ENCODE results near the gene TPCN2. TPM values are rescaled to one million over a fixed set of nuclear protein-coding genes. Genes with fewer than 3 reads are reported as not detected.
"Not testable (repeated sequence)": the region's sequence is repeated elsewhere in the genome, so short reads cannot be mapped to it uniquely, and the experiment has no call there.

The TPCN2 gene
- total RNA-seq, 6 donors from 2014 or later, result 12.5 to 61.8 (median 18.8) TPM

GRCh38 chr11:69148377-69148762 lies 99.6 kb downstream of the TPCN2 start:
- no peak for ATAC-seq (ENCODE audit: low FRiP score in 2 of 2)
- no peaks in the 10 kb centered on the region for H3K4me1 ChIP-seq
- TF ChIP-seq POLR2A (IDR thresholded peaks at IDR 0.05) (no peak), POLR2AphosphoS5 (IDR thresholded peaks at IDR 0.05) (no peak), CTCF (IDR thresholded peaks at IDR 0.05) (no peak)
- H3K36me3 ChIP-seq, result no peaks in the 10 kb centered on the region
- no peak for DNase-seq
- H3K9me3 ChIP-seq, result peaks cover 0 to 4% (median 2%) of the 10 kb centered on the region in 4 donors
- no peaks in the 10 kb centered on the region for H3K27me3 ChIP-seq
- 95 to 96% methylated on average over 8 to 13 of the region's 13 CpGs for WGBS, 2 donors
- no peak overlapping the region for H3K27ac ChIP-seq
- H3K4me3 ChIP-seq, result no peak overlapping the region

GRCh38 chr11:69148806-69149205 lies 100.1 kb downstream of the TPCN2 start:
- Histone ChIP-seq H3K9me3 (peaks cover 0 to 4% (median 2%) of the 10 kb centered on the region in 4 donors), H3K27me3 (no peaks in the 10 kb centered on the region), H3K4me3 (no peak overlapping the region), H3K4me1 (no peaks in the 10 kb centered on the region), H3K36me3 (no peaks in the 10 kb centered on the region), H3K27ac (no peak overlapping the region)
- 89 to 92% methylated on average over 4 to 9 of the region's 9 CpGs for WGBS, 2 donors
- no peak for TF ChIP-seq EP300 (IDR thresholded peaks at IDR 0.05)
- no peak for TF ChIP-seq POLR2AphosphoS5 (IDR thresholded peaks at IDR 0.05)
- no peak for TF ChIP-seq CTCF (IDR thresholded peaks at IDR 0.05)
- TF ChIP-seq POLR2A (IDR thresholded peaks at IDR 0.05), result no peak
- ATAC-seq (ENCODE audit: low FRiP score in 2 of 2), result no peak
- DNase-seq, result no peak

- not testable (repeated sequence) for H3K36me3 ChIP-seq; H3K27ac ChIP-seq; H3K4me3 ChIP-seq; H3K4me1 ChIP-seq; H3K27me3 ChIP-seq; ATAC-seq (ENCODE audit: low FRiP score in 2 of 2); H3K9me3 ChIP-seq; DNase-seq
- 86 to 87% methylated on average over 11 of the region's 11 CpGs for WGBS, 2 donors
Observed at GRCh38 chr11:69149338-69150045, 100.8 kb downstream of the TPCN2 start.

GRCh38 chr11:69150175-69150574 lies 101.4 kb downstream of the TPCN2 start:
- Histone ChIP-seq H3K4me3 (no peak overlapping the region), H3K27me3 (no peaks in the 10 kb centered on the region), H3K4me1 (peaks cover 0 to 3% (median 0%) of the 10 kb centered on the region in 4 donors), H3K9me3 (peaks cover 0 to 4% (median 2%) of the 10 kb centered on the region in 4 donors), H3K36me3 (no peaks in the 10 kb centered on the region), H3K27ac (no peak overlapping the region)
- DNase-seq, result no peak
- no peak for ATAC-seq (ENCODE audit: low FRiP score in 2 of 2)
- 83 to 89% methylated on average over 3 of the region's 3 CpGs for WGBS, 2 donors
- TF ChIP-seq POLR2AphosphoS5 (IDR thresholded peaks at IDR 0.05), result no peak
- TF ChIP-seq POLR2A (IDR thresholded peaks at IDR 0.05), result no peak
- no peak for TF ChIP-seq CTCF (IDR thresholded peaks at IDR 0.05)
- TF ChIP-seq EP300 (IDR thresholded peaks at IDR 0.05), result no peak

- no peaks in the 10 kb centered on the region for H3K9me3 ChIP-seq
- no peaks in the 10 kb centered on the region for H3K36me3 ChIP-seq
- no peak overlapping the region for H3K27ac ChIP-seq
- 83 to 89% methylated on average over 10 of the region's 10 CpGs for WGBS, 2 donors
- DNase-seq (no peak), ATAC-seq (ENCODE audit: low FRiP score in 2 of 2) (no peak)
- no peak for TF ChIP-seq EP300 (IDR thresholded peaks at IDR 0.05)
- TF ChIP-seq POLR2AphosphoS5 (IDR thresholded peaks at IDR 0.05), result no peak
- no peak for TF ChIP-seq POLR2A (IDR thresholded peaks at IDR 0.05)
- no peak for TF ChIP-seq CTCF (IDR thresholded peaks at IDR 0.05)
- H3K4me1 ChIP-seq, result peaks cover 7 to 18% (median 11%) of the 10 kb centered on the region in 4 donors
- no peaks in the 10 kb centered on the region for H3K27me3 ChIP-seq
- no peak overlapping the region for H3K4me3 ChIP-seq
Observed at GRCh38 chr11:69151836-69152235, 103.1 kb downstream of the TPCN2 start.

All from upper lobe of left lung (tissue), 6 donors.